Right lobe of liver (tissue), 4 donors: ENCODE results near the gene PTPRK.

Experiments
- CTCF ChIP-seq, 4 donors: fragments of 200-600 bp in 3 of 4; fragments of 450-650 bp in 1 of 4; IDR thresholded peaks; one replicate each; pipeline versions ENCODE4 v1.5.1 to v1.8.0; 2016 to 2022; ENCODE audit warnings: antibody characterized with exemption in 4 of 4, mild to moderate bottlenecking in 2 of 4
- POLR2A ChIP-seq: fragments of 450-650 bp; IDR thresholded peaks from one replicate; pipeline ENCODE4 v1.6.1; 2017; ENCODE audit warnings: antibody characterized with exemption, mild to moderate bottlenecking
- donor health status: DM: no; HTN: no; CAD: no.
- donor health status: DM: no; HTN: no; CAD: no.
- donor health status: DM: no; HTN: yes; CAD: no.

DNA sequence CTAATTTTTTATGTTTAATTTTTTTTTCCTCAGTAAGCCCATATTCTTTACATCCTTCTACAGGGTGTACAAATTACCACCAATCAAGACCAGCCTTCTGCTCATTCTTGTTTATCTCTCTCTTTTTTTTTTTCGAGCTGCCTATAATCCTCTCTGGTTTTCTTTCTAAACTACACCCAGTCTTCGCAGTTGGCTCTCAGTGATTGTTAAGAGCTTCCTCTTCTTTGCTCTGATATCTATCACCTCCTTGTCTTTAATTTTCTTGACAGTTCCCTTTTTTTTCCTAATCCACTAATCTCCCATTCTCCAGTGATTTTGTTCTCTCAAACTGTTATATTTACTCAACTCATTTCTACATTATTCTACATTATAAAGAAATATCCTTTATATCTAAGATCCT lies 38.5 kb upstream of the PTPRK start:
- TF ChIP-seq CTCF (IDR thresholded peaks at IDR 0.05) (no peak), POLR2A (no peak)
